GM19463 (cell line): ENCODE data around the gene AJM1.
"Not testable (repeated sequence)": the region's sequence is repeated elsewhere in the genome, so short reads cannot be mapped to it uniquely, and the experiment has no call there.

Source experiments
- ATAC-seq: cut with Tn5 transposase; IDR thresholded peaks from one replicate; pipeline ENCODE4 v1.9.1; 2021; ENCODE audit warnings: mild to moderate bottlenecking, moderate library complexity; ENCODE audit not compliant: unreplicated experiment

Gene AJM1

GRCh38 chr9:136866898-136867421 is 24.7 kb downstream of the AJM1 start:
- not testable (repeated sequence) for ATAC-seq

GRCh38 chr9:136867480-136867879 is 25.2 kb downstream of the AJM1 start:
- ATAC-seq, result no peak

GRCh38 chr9:136867917-136868316 is 25.6 kb downstream of the AJM1 start:
- no peak for ATAC-seq

GRCh38 chr9:136868644-136869043 is 26.4 kb downstream of the AJM1 start:
- no peak for ATAC-seq

GRCh38 chr9:136869611-136870010 is 27.3 kb downstream of the AJM1 start:
- ATAC-seq, result not testable (repeated sequence)

GRCh38 chr9:136875155-136875554 is 32.9 kb downstream of the AJM1 start:
- no peak for ATAC-seq

- ATAC-seq, result no peak
Measured at GRCh38 chr9:136876476-136876875, 34.2 kb downstream of the AJM1 start.

- ATAC-seq, result no peak
Measured at GRCh38 chr9:136880651-136881050, 38.4 kb downstream of the AJM1 start.

GRCh38 chr9:136881691-136882108 is 39.4 kb downstream of the AJM1 start:
- peak; percentile 27 for ATAC-seq

GRCh38 chr9:136882109-136882946 is 40.0 kb downstream of the AJM1 start:
- peak; percentile 32 for ATAC-seq

- ATAC-seq, result not testable (repeated sequence)
Measured at GRCh38 chr9:136882947-136883283, 40.6 kb downstream of the AJM1 start.

- not testable (repeated sequence) for ATAC-seq
Measured at GRCh38 chr9:136883670-136884069, 41.4 kb downstream of the AJM1 start.

GRCh38 chr9:136885950-136886578 is 43.8 kb downstream of the AJM1 start, which contains the start of gene TRAF2:
Gene TRAF2 (plus strand): TSS chr9:136886516. CDS start chr9:136898741, 12,225 bp downstream.
- ATAC-seq, result peak; percentile 82

GRCh38 chr9:136886610-136887597 is 44.6 kb downstream of the AJM1 start:
- peak; percentile 15 for ATAC-seq

- no peak for ATAC-seq
Measured at GRCh38 chr9:136888454-136888853, 46.2 kb downstream of the AJM1 start.

- no peak for ATAC-seq
Measured at GRCh38 chr9:136889858-136890257, 47.6 kb downstream of the AJM1 start.

GRCh38 chr9:136890661-136891060 is 48.4 kb downstream of the AJM1 start:
- ATAC-seq, result no peak
